Activated CD4-positive, alpha-beta T cell treated with anti-CD3 and anti-CD28 coated beads, Interleukin-2, amount 50 U/mL, for 4 hours (primary cell): ENCODE results near the gene TM4SF4.

Source experiments
- DNase-seq, 2 experiments: peaks; one replicate each; pipeline ENCODE4 v3.0.0-alpha.2; 2020

Gene TM4SF4

GRCh38 chr3:149515249-149515648 is 40.8 kb downstream of the TM4SF4 start:
- DNase-seq: no peak

GRCh38 chr3:149516920-149517319 is 42.4 kb downstream of the TM4SF4 start:
- DNase-seq: no peak

- DNase-seq: no peak
These were observed 45.4 kb downstream of the TM4SF4 start for GRCh38 chr3:149519912-149520311.

- no peak for DNase-seq
These were observed 49.2 kb downstream of the TM4SF4 start for GRCh38 chr3:149523512-149524299.

- DNase-seq: no peak
These were observed 53.2 kb downstream of the TM4SF4 start for GRCh38 chr3:149527531-149528339.

GRCh38 chr3:149528340-149528650 is 53.8 kb downstream of the TM4SF4 start:
- DNase-seq: no peak

- DNase-seq: no peak
These were observed 54.6 kb downstream of the TM4SF4 start for GRCh38 chr3:149529099-149529498.

- no peak for DNase-seq
These were observed 58.1 kb downstream of the TM4SF4 start for GRCh38 chr3:149532489-149533180.

GRCh38 chr3:149534082-149534481 is 59.6 kb downstream of the TM4SF4 start:
- DNase-seq: no peak

- no peak for DNase-seq
These were observed 60.3 kb downstream of the TM4SF4 start for GRCh38 chr3:149534671-149535332.

GRCh38 chr3:149535333-149535685 is 60.8 kb downstream of the TM4SF4 start:
- no peak for DNase-seq

GRCh38 chr3:149536429-149536828 is 61.9 kb downstream of the TM4SF4 start:
- DNase-seq: no peak

- no peak for DNase-seq
These were observed 63.9 kb downstream of the TM4SF4 start for GRCh38 chr3:149538371-149538770.

GRCh38 chr3:149541091-149541491 is 66.6 kb downstream of the TM4SF4 start:
- DNase-seq: no peak

- DNase-seq: no peak
These were observed 68.1 kb downstream of the TM4SF4 start for GRCh38 chr3:149542375-149543312.

GRCh38 chr3:149545049-149545448 is 70.6 kb downstream of the TM4SF4 start:
- DNase-seq: no peak

GRCh38 chr3:149547413-149547812 is 72.9 kb downstream of the TM4SF4 start:
- DNase-seq: no peak

- DNase-seq: no peak
These were observed 73.6 kb downstream of the TM4SF4 start for GRCh38 chr3:149547954-149548668.

- no peak for DNase-seq
These were observed 74.2 kb downstream of the TM4SF4 start for GRCh38 chr3:149548669-149549065.

GRCh38 chr3:149551500-149551899 is 77.0 kb downstream of the TM4SF4 start:
- DNase-seq: no peak

- DNase-seq: no peak
These were observed 78.2 kb downstream of the TM4SF4 start for GRCh38 chr3:149552700-149553099.
